NCI-H128 (cell line): Measurements from ENCODE around the gene STAG2.

Experiments
- DNase-seq: peaks from one replicate; lab custom pipeline; 2025; ENCODE audit not compliant: unreplicated experiment; lab: John Stamatoyannopoulos, UW

Gene STAG2

DNA sequence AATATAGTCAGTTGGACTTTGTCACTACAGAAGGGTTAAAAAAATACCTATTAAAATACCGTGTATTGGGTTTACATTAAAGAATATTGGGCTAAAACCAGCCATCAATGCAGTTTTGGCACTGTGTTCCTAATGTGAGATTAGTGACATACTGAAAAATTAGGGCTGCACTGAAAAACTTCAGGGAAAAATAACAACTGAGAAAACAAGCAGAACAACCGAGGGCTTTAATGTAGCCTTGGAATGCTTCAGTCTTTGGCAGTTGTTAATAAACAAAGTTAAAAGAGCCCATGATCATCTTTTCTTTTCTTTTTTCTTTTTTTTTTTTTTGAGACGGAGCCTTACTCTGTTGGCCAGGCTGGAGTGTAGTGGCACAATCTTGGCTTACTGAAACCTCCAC lies 12.4 kb downstream of the STAG2 start:
- DNase-seq = no peak

DNA sequence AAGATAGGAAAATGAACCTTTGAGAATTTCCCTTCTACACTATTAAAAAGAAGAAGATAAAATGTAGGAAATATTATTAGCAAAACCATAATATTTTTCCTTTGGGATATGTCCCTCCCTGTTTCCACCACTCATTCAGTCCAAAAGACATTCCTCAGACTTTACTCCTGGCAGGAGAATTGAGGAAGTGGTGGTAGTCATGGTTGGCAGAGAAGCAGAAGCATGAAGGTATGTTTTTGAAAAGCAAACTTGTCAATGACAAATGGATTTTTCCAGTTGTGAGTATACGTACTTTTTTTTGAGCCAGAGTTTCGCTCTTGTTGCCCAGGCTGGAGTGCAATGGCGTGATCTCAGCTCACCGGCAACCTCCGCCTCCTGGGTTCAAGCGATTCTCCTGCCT lies 13.7 kb downstream of the STAG2 start:
- DNase-seq = no peak

DNA sequence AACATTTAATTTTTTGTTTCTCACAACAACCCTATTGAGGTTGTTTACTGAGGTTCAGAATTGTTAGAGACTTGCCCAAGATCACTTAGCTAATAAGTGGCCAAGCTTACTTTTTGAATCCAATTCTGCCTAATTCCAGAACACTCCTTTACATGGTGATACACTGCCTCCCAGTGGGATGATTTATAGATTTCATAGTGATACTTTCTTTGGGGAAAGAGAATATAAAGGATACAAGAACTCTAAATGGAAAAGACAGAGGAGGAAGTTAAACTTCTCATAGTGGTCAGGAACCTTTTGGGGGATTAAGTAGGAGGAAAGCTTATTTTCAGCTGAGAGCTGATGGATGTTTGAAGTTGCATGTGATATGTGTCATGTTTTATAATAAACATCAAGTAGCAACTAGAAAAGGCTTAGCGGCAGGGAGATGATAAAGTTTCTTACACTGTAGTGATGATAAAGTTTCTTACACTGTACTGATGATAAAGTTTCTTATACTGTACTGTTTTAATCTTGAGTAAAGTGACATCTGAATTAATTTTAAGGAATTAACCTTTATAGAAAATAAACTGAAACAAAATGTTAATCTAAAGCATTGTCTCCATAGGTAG lies 15.3 kb downstream of the STAG2 start:
- DNase-seq = no peak

DNA sequence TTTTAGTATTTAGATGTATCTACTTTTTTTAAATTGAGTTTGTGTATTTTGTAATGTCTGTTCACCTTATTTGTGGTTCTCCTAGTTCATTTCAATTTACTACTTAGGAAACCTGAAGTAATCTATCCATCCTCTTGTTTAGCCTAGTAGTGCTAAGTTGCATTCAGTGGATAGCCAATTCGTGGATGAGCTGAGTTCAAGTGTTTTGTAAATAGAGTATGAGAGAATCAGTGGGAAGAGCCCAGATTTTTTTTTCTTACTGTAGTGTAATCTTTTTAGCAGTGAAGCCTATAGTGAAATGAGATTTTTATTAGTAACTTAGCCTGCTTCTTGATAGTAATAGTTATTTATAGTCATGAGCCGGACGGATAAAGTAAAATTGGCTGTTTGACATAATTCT lies 21.7 kb downstream of the STAG2 start:
- DNase-seq = no peak

DNA sequence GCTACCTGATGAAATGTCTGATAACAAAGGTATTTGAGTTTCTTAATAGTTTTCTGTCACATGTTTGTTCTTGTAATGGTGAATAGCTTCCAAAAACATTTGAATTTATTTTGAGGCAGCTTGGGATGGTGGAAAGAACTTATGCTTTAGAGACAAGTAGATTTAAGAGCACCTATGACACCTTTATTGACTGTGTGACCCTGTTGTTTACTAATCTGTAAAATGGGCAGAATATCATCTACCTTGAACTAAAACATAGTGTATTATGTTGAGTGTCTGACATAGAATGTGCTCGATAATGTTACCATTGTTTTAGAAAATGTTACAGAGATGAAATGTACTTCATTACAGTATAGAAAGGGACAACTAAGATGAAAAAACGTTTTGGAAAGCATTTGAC lies 24.9 kb downstream of the STAG2 start:
- DNase-seq = no peak

DNA sequence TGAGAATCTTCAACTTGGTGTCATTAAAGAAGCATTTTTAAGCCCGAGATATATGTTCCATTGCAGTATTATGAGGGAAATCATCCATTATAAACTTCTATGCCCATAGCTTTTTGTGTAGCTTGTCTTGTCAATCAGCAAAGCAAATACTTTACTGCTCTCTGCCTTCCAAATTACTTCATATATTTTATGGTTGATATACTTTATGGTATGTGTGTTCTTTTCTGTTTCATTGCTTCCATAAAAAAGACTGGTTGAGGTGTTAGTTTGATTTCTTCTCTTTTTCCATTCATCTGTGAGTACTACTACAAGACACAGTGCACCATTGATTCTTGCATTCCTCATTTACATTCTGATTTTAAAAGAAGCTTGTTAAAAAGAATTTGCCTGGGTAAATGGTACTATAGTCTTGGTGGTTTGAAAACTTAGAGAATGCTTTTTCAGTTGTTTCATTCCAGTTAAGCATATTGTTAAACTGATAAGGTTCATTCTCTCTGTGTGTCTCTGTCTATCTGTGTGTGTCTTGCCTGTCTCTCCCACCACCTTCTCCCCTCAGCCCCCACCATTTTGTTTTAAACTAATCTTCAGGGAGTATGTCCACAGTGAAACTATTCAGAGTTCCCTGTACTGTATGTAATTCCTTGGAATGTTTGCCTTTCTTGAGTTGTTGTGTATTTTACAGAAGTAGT lies 27.1 kb downstream of the STAG2 start:
- DNase-seq = no peak

DNA sequence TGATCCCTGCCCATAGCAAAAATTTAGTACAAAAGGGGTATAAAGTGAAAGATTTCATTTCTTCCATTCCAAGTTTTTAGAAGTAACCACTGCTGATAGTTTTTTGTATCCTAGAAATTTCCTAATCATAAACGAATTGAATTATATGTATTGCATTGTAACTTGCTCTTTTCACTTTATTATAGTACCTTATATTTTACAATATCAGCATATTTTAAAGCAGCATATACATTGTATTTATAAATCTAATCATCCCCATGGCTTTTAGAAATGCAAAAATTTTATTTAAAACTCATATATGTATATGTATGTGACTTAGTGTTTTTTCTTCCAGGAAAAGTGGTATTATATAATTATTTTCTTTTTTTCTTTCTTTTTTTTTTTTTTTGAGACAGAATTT lies 27.7 kb downstream of the STAG2 start:
- DNase-seq = no peak

DNA sequence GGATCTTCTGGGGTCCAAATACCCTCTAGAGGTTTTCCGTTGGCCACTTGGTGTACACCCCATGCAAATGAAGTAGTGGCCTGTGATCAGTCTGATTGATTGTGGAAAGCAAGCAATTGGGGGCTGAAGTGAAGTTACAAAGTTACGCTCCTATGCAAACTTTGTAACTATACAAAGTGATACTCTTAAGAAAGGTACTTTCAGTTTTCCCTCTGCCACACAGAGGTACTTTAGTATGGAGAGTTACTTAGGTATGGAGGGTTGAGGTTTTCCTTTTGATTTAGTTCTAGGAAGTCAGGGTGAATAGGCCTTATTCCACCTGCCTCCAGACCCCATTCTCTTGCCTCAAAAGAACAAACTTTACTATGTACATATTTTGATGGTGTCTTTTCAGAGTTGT lies 28.7 kb downstream of the STAG2 start:
- no peak for DNase-seq

DNA sequence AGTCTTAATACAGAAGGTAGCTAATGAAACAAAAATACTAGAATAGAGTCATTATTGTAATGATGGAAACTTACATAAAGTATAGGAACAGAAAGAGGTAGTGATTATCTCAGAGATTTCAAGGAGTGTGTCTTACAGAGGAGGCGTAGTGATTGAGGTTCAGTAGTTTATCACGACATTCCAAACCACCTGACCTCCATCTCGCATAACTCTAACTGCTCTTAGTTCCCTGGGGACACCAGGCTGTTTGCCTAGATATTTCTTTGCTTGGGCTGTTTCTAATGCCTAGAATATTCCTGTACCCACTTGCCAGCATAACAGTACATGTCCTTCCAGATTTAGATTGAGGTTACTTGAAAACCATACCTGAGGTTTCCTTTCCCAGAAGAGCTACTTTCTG lies 29.1 kb downstream of the STAG2 start:
- DNase-seq = no peak

DNA sequence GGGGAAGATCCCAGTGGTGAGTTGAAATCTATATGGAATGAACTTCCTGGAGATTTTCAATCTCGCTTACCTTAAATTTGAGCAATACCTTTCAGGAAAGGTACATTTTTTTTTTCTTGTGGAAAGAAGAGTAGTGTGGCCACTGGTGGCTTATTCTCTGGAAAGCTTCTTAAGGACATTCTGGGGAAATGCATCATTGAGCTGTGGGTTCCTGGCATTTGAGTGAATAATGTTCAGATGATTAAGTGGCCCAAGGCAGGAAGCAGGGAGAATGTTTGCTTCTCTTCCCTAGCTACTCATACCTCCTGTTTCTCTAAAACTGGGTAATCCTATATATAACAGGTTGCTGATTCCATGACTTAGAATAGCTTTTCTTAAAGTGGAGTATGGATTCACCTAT lies 31.8 kb downstream of the STAG2 start:
- DNase-seq = no peak

DNA sequence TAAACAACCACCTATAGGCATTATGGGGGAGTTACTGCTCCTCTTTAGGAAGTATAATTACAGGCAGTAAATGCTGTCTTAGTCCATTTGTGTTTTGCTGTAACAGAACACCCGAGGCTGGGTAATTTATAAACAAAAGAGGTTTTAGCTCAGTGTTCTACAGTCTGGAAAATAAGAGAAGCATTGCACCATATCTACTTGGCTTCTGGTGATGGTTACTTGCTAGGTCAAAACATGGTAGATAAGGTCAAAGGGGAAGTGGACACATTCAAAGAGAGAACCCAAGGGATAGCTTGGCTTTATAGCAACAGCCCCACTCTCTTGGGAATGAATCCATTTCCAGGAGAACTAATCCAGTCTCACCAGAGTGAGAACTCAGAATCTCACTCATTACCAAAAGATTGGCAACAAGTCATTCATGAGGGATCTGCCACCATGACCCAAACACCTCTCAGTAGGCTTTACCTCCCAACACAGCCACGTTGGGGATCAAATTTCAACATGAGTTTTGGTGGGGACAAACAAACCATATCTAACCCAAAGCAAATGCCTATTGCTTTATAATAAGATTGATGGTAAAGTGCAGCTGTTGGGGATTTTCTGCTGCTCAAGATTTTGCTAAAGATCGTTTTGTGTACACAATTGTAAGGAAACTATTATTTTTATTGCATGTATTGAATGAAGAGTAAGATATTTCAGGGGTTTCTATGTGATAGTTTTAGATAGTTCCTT lies 32.6 kb downstream of the STAG2 start:
- DNase-seq = no peak

DNA sequence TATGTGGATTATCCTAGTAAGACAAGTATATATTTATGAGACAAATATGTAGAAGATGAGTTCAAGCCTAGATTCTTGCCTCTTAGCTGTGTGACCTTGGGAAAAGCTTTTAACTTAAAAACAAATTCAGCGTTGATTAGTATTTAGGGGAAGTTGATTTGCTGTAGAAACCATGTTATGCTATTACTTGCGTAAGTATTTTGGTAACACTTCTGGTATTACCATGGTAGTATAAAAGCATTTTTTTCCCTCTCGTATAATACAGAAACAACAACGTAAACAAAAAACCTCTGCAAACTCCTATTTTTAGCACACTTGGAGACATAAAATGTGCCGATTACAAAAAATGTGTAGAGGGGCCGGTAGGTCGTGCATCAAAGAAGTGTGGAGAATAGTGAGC lies 33.2 kb downstream of the STAG2 start:
- DNase-seq = no peak

DNA sequence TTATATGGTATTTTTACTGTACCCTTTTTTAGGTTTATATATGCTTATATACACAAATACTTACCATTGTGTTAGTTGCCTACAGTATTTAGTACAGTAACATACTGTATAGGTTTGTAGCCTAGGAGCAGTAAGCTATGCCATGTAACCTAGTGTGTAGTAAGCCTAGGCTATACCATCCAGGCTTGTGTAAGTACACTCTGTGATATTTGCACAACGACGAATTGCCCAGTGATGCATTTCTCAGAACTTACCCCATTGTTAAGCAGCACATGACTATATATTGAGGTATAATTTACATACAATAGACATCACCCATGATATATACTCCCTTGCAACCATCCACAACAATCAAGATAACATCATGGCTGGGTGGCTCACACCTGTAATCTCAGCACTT lies 40.1 kb downstream of the STAG2 start:
- no peak for DNase-seq

DNA sequence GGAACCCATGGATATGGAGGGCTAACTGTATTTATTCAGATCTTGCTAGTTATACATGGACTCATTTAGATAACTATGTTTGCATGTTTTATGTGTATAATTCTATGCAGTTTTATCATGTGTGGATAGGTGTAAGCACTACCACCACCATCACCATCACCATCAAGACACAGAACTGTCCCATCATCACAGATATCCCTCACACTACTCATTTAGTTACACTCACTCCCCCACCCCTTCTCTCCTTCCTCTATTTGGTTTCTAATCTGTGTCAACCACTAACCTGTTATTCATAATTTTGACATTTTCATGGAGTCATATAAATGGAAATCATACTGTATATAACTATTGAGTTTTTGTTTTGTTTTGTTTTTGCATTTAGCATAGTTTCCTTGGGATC lies 43.7 kb downstream of the STAG2 start:
- DNase-seq = no peak

DNA sequence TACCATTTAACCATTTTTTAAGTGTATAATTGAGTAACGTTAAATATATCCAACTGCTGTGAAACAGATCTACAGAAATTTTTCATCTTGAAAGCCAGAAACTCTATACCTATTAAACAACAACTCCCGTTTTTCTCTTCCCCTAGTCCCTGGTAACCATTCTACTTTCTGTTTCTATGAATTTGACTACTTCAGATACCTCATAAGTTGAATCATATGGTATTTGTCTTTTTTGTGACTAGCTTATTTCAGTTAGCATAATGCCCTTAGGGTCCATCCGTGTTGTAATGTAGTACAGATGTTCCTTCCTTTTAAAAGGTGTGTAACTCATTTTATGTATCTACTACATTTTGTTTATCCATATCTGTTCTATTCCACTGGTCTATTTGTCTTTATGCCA lies 48.7 kb downstream of the STAG2 start:
- DNase-seq = no peak

DNA sequence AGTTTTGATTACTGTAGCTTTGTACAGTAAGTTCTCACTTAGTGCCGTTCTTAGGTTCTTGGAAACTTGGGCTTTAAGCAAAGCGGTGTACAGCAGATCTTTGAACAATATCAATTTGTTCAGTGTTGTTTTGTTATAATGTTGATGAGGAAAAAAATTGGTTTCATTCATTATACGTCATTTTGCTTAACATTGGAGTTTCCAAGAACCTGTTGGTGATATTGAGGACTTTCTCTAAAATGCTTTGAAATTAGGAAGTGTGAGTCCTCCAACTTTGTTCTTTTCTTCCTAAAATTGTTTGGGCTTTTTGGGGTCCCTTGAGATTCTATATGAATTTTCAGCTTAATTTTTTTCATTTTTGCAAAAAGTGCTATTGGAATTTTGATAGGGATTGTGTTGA lies 49.1 kb downstream of the STAG2 start:
- DNase-seq = no peak

DNA sequence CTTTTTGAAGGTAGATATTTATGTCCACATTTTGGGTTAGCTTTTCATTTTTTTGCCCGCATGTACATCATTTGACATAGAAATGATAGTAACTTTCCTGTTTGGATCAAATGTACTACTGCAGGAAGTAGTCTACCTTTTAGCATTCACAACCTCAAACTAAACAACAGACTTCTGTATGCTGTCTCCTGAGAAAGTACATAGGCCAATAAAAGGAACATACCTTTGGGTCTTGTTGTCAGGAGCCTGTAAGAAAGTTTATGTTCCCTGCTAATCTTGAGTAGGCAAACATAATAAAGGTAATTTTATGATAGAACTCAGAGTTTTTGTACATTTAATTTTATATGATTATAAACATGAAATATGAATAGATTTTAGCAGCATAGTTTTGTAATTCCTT lies 54.2 kb downstream of the STAG2 start:
- no peak for DNase-seq

DNA sequence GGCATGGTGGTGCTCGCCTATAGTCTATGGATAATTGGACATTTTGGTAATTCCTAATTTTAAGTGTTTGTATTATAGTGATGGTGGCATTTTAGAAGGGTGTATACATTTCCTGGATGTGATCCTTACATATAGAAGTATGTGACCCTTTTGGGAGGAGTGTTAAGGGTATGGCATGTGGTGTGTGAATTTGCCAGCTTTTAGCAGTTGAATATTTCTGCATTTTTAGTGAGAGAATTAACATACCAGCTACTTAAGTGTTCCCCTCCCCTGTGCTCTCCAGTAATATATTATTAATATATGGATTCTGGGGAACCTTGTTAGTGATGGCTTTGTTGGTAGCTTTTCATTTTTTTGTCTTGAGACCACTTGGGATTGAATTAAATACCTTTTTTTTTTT lies 55.3 kb downstream of the STAG2 start:
- no peak for DNase-seq

DNA sequence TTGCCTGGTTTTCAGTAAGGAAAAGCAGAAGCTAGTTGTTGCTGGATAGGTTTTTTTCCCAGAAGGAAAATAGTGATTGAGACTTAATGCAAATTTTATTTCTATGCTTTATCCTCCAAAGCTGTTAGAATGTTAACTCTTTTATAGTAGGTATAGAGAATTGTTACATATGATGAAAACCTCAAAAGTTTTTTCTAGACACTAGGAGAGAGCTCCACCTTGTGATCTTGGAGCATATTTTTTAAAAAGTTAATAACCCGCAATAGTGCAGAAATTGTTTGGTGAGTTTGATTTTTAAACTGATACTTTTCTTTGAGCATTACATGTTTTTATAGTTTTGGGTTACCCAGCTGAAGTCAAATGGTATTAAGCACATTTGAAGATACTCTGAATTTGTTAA lies 56.5 kb downstream of the STAG2 start:
- no peak for DNase-seq

DNA sequence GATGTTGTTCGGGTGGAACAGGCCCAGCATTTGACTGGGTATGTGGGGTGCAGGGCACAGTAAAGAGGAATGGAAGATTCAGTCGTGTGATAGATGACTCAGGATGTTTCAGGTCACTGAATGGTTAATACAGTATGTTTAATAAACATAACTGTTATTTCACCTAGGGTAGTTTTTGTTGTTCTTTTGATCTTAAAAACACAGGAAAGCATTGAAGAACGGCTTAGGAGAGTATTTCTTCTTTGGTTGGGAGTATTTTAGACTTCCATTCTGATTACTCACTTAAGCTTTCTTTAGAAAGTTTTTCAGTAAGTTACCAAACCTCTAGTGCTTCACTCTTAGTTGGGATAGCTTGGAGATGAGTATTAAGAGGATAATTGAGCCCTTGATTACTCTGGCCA lies 62.3 kb downstream of the STAG2 start:
- no peak for DNase-seq

DNA sequence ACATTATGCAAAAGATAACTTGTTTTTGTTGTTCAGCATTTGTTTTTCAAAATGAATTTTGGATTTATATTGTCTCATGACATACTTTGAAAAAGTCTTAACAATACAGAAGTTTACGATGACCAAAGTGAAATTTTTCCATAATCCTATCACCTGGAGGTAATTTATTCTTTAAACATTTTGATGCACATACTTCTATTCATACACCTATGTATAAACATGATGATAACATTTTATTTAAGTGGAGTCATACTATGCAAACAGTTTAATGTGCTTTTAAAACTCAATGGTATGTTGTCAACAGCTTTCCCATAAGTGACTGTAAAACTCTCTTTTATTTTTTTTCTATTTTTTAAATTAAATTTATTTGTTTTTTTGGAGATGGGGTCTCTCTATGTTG lies 65.0 kb downstream of the STAG2 start:
- no peak for DNase-seq

DNA sequence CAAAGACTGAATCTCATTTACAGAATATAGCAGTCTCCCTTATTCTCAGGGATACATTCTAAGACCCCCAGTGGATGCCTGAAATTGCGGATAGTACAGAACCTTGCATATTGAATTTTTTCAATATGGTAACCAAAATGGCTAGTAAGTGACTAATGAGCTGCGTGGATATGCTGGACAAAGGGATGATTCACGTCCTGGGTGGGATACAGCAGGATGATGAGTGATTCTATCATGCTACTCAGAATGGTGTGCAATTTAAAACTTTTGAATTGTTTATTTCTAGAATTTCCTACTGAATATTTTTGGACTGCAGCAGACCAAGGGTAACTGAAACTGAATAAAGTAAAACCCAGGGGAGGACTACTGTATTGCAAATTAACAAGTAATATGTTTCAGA lies 66.7 kb downstream of the STAG2 start:
- DNase-seq = no peak

DNA sequence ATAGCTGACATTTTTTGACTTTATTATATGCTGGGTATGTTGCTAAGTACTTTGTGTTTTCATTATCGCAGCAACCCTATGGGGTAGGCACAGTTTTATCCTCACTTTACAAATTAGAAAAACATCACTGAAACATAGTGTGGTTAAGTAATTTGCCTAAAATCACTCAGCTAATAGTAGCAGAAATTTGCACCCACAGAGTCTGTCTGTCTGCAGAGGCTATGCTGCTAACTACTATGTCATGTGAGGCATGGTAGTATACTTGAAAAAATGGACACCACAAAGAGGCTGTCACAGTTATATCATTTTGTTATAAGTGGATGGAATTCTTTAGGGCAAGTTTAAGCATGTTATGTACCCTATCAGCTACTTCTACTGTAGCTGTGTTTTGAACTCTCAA lies 69.0 kb downstream of the STAG2 start:
- DNase-seq = no peak
